Suprapubic skin (tissue), 4 donors: ENCODE data around the gene RPL36.

ENCODE experiments used
- CTCF ChIP-seq, 2 donors: fragments of 200-600 bp in 1 of 2; fragments of 450-650 bp in 1 of 2; sonication (generic) in 1 of 2; IDR thresholded peaks; one replicate each; pipeline ENCODE4 v1.5.1; 2016 to 2019; ENCODE audit warnings: antibody characterized with exemption in 2 of 2, mild to moderate bottlenecking in 1 of 2, moderate library complexity in 1 of 2
- EP300 ChIP-seq: sonication (generic); formaldehyde crosslinking; IDR thresholded peaks from one replicate; pipeline ENCODE4 v1.6.1; 2017; ENCODE audit warnings: antibody characterized with exemption
- POLR2A ChIP-seq, 2 donors: fragments of 450-650 bp; IDR thresholded peaks; one replicate each; pipeline ENCODE4 v1.6.1; 2017; ENCODE audit warnings: antibody characterized with exemption in 2 of 2, mild to moderate bottlenecking in 2 of 2, moderate library complexity in 2 of 2
- POLR2AphosphoS5 ChIP-seq, 3 donors: sonication (generic); formaldehyde crosslinking; IDR thresholded peaks; one replicate each; pipeline ENCODE4 v1.6.1; 2017; ENCODE audit warnings: antibody characterized with exemption in 3 of 3

- TF ChIP-seq CTCF (IDR thresholded peaks at IDR 0.05) (no peak), POLR2AphosphoS5 (IDR thresholded peaks at IDR 0.05) (no peak), POLR2A (IDR thresholded peaks at IDR 0.05) (no peak), EP300 (no peak)
Observed at GRCh38 chr19:5651361-5651760, 38.7 kb upstream of the RPL36 start.
